Astrocyte (in vitro differentiated cells and primary cell): Measurements from ENCODE around the gene SGK1.

ENCODE experiments used
- CTCF ChIP-seq: IDR thresholded peaks from 2 replicates; pipeline ENCODE4 v1.5.1; 2011; ENCODE audit warnings: low read depth, mild to moderate bottlenecking, inconsistent platforms, low read length, moderate library complexity; ENCODE audit not compliant: insufficient read depth
- EZH2 ChIP-seq: IDR thresholded peaks from 2 replicates; pipeline ENCODE4 v1.6.1; 2012; ENCODE audit warnings: mild to moderate bottlenecking, low read length, inconsistent platforms; ENCODE audit not compliant: insufficient read depth

GRCh38 chr6:134278000-134278399, 39.9 kb downstream of the SGK1 start:
- TF ChIP-seq CTCF (no peak), EZH2 (no peak)
